Measurements from ENCODE around the gene RECQL5.
"Not testable (repeated sequence)": the region's sequence is repeated elsewhere in the genome, so short reads cannot be mapped to it uniquely, and the experiment has no call there.

RECQL5 gene

DNA sequence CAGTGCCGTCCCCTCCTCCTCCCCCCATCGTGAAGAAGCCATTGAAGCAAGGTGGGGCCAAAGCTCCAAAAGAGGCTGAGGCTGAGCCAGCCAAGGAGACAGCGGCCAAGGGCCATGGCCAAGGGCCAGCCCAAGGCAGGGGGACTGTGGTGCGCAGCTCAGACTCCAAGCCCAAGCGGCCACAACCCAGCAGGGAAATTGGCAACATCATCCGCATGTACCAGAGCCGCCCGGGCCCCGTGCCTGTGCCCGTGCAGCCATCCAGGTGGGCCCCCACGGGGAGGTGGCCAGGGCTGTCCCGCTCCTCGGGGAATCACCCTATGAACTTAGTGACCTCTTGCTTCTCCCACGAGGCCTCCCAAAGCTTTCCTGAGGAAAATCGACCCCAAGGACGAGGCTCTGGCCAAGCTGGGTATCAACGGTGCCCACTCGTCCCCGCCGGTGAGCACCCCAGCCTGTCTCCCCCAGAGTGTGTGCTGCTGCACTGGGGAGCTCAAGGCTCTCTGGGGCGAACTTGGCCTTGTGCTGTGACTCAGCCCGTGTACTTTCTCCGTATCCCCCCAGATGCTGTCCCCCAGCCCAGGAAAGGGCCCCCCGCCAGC lies 50.3 kb downstream of the RECQL5 start:
- DNase-seq (ENCODE audit: low read depth in 2 of 2): no peak

DNA sequence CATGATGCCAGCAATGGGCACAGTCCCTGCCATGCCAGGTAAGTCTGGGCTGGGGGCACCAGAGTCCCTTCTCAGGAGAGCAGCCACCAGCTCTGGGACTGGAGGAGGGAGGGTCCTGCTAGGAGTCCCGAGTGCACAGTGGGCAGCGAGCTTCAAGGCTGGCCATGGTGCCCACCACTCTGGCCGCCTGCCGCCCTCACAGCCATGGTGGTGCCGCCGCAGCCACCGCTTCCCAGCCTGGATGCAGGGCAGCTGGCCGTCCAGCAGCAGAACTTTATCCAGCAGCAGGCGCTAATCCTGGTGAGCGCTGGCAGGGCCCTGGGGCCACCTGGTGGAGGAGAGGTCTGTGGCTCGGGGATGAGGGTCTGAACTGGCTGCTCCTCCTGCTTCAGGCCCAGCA lies 51.7 kb downstream of the RECQL5 start:
- no peak for DNase-seq (ENCODE audit: low read depth in 2 of 2)

DNA sequence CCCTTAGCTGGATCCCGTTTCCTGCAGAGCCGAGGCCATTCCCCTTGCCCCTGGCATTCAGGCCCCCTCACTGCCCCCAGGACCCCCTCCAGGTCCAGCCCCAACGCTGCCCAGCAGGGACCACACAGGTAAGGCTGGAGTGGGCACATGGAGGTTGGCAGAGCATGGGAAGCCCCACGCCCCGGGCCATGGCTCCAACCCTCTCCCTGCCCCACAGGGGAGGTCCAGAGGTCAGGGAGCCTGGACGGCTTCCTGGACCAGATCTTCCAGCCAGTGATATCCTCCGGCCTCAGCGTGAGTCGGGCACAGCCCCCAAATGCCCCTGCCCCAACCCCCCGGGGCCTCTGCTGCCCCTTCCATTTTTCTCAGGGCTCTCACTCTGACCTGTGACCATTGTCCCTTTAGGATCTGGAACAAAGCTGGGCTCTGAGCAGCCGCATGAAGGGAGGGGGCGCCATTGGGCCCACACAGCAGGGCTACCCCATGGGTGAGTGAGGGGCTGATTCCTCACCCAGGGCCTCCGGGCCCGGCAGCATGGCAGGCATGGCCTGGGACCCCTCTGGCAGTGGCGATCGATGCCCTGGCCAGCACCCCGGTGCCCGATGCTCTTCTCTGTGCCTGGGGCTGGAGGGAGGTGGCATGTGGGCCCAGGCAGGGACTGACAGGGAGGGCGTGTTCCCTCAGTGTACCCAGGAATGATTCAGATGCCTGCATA lies 52.2 kb downstream of the RECQL5 start:
- no peak for DNase-seq (ENCODE audit: low read depth in 2 of 2)

DNA sequence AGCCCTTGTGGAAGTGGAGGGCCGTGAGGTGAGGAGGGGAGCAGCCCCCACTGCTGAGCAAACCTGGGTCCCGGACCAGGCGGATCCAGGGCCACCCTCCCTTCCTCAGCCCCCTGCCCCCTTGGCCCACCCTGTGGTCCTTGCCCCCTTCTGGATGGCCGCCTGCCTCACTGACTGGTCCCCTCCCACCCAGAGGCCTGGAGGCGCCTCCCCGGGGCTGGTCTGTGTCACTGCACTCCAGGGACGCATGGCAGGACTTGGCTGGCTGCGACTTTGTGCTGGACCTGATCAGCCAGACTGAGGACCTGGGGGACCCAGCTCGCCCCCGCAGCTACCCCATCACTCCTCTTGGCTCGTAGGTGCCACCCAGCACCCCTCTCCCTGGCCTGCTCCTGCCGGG lies 52.9 kb downstream of the RECQL5 start:
- no peak for DNase-seq (ENCODE audit: low read depth in 2 of 2)

DNA sequence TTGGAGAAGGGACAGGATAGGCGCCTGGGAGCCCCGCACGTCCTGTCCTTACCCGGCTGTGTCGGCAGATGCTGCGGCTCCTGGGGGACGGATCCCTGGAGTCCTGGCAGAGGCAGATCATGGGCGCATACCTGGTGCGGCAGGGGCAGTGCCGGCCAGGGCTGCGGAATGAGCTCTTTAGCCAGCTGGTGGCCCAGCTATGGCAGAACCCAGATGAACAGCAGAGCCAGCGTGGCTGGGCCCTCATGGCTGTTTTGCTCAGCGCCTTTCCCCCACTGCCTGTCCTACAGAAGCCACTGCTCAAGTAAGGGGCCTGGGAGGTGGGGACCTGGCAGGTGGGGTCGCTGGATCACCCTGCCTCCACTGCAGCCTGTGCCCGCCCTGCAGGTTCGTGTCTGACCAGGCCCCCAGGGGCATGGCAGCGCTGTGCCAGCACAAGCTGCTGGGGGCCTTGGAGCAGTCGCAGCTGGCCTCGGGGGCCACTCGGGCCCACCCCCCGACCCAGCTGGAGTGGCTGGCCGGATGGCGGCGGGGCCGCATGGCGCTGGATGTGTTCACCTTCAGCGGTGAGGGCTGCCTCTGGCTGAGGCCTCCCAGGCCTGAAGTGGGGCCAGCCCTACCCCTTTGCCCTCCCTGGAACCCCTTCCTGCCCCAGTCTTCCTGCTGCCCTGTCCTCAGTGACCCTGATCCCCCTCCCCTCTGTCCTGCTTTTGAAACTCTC lies 53.9 kb downstream of the RECQL5 start:
- DNase-seq (ENCODE audit: low read depth in 2 of 2): no peak

DNA sequence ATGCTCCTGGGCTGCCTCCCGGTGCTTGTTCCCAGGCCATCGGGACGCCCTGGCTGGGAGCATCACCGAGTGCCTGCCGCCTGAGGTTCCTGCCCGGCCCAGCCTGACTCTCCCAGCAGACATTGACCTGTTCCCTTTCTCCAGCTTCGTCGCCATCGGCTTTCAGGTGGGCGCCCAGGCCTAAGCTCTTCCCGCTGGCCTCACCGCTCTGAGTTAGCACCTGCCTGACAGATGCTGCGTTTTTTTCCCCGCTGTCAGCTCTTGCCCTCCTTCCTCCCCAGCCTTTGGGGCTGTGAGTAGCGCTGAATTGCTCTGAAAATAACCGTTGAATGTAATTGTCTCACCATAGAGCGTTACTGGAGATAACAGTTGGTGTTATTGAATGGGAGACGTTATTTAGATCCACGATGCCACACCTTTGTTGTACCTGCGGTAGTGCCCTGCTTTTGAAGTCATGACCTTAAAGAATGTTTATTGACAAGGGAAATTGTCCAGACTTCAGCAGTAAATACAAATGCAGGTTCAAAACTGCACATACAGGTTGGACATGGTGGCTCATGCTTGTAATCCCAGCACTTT lies 55.0 kb downstream of the RECQL5 start:
- no peak for DNase-seq (ENCODE audit: low read depth in 2 of 2)

DNA sequence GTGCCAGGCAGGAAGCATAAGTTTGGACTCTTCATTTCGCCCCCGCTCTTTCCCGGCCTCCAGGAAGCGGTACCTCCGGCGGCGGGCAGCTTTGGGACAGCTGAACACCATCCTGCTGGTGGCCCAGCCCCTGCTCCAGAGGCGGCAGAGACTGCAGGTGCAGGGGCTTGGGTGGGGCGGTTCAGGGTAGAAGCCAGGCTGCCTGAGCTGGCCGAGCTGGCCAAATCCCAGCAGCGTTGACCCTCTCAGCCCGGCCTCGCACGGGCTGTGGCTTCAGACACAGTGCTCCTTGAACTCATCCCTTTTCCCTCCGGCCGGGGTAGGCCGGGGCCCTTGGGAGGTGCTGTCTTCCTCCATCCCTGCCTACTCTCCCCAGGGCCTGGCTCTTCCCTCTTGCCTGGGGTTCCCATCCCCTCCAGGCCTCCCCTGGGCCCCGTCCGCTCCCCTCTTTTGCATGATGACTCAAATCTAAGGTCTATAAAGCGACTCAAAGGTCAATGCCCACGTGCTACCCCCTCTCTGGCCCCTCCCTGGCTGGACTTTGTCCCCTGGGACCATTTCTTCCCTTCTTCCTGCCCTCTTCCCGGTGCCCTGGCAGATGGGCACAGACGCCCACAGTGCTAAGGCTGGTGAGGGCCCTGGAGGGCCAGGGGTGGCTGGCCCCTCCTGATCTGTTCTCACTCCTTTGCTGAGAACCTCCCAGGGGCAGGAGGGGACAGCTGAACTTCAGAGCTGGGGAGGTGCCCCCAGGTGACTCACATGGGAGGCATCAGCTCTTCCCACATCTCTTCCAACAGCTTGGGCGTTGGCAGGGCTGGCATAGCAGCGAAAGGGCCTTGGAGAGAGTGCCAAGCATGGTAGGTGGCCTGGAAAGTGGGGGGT lies 56.6 kb downstream of the RECQL5 start:
- DNase-seq (ENCODE audit: low read depth in 2 of 2): no peak

DNA sequence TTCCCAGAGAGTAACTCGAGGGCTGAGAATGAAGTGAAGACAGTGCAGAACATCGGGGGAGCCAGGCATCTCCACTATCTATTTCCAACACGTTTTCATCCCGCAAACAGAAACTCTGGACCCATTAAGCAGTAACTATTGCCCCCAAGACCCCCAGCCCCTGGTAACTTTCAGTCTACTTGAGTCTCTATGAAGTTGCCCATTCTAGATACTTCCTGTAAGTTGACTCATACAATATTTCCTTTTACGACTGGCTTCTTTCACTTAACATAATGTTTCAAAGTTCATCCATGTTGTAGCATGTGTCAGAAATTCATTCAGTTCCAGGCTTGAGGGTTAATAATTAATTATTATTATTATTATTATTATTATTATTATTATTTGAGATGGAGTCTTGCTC lies 59.9 kb downstream of the RECQL5 start:
- no peak for DNase-seq (ENCODE audit: low read depth in 2 of 2)

DNA sequence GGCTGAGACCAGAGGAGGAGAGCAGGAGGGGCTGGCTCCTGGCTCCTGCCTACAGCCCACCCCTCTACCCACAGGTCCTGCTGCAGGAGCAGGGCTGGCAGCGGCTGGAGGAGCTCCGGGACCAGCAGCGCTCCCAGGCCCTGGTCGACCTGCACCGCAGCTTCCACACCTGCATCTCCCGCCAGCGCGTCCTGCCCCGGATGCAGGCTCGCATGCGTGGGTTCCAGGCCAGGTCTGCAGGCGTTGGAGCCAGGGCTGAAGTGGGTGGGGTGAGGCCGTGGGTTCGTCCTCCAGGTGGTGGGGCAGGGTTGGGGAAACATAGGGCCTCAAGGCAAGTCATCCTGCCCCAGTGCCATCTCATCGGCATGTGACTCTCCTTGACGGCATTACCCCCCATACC lies 61.2 kb downstream of the RECQL5 start:
- no peak for DNase-seq (ENCODE audit: low read depth in 2 of 2)

DNA sequence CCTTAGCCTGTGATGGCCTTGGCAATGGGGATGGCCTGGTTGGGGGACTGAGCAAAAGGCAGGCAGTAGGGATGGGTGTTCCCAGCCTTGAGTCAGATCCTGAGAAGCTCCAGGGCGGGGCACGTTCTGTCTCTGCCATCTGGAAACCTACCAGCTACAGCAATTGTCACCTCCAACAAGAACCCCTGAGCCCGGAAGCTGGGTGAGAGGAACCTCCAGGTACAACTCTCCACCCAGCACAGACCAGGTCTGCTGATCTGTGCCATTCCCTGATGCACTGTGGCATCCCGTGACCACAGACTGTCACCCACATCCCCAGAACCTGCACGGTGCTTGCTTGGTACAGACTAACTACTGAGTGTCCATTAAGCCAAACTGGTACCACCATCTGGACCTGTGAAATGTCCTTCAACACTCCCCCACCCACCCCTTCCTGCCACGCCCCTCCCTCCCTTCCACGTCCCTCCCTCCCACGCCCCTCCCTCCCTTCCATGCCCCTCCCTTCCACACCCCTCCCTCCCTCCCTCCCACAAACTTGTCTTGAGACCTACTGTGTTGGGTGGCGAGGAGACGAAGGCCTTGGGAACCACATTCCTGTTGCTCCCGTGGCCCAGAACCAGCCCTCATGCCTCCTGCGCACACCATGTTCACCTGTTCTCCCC lies 62.8 kb downstream of the RECQL5 start:
- DNase-seq (ENCODE audit: low read depth in 2 of 2): no peak

DNA sequence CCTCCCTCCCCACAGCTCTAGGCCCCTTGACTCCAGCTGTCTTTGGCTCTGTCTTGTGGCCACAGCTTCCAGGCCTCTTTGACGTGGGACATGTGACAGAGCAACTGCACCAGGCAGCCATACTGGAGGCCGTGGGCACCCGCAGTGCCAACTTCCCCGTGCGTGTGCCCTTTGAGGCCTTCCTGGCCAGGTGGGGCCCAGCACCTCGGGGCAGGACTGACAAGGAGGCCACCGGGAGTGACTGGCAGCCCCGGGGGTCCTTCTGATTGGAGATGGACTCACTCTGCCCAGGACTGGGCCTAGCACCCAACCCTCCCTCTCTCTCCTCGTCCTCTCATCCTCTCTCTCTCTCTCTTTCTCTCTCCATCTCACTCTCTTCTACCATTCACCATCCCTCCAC lies 63.8 kb downstream of the RECQL5 start:
- DNase-seq (ENCODE audit: low read depth in 2 of 2): no peak

DNA sequence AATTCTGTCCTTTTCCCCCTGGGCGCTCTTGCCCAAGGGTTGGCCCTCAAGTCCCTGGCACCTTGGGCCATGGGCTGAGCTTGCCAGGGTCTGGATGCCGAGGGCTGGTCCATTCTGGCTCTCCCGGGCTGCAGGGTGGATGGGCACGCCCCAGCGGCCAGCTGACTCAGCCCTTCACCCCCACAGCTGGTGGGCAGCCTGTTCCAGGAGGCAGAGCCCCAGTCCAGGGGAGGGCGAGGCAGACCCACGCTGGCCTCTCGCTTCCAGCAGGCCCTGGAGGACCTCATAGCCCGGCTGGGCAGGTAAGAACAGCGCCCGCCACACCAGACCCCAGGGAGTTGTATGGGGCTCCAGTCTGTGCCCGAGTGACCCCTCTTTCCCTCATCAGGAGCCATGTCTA lies 64.3 kb downstream of the RECQL5 start:
- no peak for DNase-seq (ENCODE audit: low read depth in 2 of 2)

DNA sequence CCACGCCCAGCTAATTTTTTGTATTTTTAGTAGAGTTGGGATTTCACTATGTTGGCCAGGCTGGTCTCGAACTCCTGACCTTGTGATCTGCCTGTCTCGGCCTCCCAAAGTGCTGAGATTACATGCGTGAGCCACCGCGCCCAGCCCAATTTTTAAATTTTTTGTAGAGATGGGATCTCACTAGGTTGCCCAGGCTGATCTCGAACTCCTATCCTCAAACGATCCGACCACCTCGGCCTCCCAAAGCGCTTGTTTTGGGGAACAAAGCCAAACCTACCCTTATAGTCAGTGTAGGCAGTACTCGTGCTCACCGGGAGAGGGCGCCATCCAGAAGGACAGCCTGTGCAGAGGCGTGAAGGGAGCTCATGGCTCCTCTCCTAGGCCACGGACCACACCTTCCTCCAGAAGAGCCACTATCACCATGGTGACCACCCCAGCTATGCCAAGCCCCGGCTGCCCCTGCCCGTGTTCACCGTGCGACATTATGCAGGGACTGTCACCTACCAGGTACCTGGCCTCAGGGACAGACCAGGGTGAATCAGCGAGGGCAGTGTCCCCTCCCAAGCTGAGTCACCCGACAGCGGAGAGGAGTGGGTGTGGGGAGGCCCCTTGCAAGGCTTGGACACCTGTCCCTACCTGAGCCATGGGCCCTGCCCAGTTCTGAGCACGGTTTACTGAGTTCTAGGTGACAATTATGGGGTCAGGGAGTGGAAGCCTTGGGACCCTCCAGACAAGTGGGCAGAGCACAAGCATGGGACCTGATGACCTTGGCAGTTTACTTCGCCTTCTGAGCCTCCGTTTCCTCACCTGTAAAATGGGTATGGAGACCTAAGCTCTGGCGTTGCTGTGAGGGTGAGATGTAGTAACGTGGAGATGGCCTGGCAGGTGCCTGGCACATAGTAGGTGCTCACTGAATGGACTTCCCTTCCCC lies 65.6 kb downstream of the RECQL5 start:
- peak; percentile 54 to 67 for DNase-seq (ENCODE audit: low read depth in 2 of 2)

DNA sequence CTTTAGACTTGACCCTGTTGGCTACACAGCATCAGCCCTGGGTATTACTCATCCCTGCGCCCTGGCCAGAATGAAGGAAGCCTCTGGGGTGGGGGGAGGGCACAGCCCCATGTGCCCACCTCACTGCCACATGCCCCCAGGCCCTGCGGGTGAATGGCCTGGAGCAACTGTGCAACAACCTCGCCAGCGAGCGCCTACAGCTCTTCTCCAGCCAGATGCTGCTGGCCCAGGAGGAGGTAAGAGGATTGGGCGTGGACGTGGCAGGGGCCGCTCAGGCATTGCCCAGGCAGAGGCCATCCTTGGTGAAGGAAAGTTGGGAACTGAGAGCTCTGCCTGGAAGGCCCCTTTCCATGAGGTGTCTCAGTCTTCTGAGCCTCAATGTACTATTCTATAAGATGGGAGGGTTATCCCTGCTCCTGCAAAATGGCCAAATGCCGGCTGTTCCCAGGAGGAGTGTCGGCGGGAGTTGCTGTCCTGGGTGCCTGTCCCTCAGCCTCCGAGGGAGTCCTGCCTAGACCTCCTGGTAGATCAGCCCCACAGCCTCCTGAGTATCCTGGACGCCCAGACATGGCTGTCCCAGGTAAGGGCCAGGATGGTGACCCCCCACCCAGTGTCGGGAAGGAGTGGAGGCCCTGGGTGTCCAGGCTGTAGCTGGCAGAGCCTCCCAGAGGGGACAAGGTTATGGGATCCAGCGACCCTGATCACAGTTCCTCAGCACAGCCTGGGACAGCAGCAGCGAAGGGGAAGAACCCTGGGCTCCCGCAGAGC lies 70.5 kb downstream of the RECQL5 start:
- no peak for DNase-seq (ENCODE audit: low read depth in 2 of 2)

DNA sequence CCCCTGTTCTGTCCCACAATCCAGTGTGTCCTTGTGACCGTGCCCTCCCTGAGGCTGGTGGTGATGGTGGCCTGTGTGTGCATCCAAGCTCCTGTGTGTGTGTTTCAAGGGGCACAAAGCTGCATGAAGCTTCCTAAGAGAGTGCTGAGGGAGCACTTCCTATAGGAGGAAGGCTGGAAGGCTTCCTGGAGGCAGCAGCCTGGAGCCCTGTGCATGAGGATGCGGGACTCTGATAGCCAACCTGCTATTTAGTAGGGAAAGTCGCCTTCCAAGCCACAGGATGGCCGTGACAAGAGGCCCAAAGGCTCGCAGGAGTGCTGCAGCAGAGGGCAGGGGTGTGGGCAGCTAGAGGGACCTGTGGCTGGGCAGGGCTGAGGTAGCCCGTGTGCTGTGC lies 71.0 kb downstream of the RECQL5 start:
- DNase-seq (ENCODE audit: low read depth in 2 of 2): no peak

DNA sequence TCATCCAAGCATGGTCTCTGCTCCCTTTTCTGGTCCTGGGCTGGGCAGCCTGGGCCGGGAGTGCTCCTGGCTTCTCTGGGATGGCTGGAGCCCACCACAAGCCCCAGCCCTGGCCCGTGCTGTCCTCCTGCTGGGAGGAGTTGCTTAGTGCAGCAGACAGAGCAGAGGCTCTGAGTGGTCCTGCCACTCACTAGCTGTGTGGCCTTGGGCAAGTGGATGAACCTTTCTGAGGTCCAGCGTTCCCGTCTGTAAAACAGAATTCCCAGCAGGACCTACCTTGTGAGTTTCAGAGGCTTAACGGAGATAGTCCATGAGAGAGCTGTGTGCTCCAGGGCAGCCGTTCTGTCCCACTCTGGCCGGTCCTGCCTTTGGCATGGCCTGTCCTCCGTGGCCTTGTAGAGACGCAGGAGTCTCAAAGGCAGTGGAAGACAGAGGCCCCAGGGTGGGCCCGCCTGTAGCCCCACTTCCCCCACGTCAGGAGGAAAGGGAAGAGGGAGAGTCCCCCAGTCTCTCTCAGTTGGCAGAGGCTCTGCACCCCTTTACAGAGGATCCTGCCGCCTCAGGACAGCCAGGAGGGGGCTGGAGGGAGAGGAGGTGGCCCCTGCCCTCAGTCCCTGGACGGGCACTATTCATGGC lies 71.6 kb downstream of the RECQL5 start:
- DNase-seq (ENCODE audit: low read depth in 2 of 2): no peak

DNA sequence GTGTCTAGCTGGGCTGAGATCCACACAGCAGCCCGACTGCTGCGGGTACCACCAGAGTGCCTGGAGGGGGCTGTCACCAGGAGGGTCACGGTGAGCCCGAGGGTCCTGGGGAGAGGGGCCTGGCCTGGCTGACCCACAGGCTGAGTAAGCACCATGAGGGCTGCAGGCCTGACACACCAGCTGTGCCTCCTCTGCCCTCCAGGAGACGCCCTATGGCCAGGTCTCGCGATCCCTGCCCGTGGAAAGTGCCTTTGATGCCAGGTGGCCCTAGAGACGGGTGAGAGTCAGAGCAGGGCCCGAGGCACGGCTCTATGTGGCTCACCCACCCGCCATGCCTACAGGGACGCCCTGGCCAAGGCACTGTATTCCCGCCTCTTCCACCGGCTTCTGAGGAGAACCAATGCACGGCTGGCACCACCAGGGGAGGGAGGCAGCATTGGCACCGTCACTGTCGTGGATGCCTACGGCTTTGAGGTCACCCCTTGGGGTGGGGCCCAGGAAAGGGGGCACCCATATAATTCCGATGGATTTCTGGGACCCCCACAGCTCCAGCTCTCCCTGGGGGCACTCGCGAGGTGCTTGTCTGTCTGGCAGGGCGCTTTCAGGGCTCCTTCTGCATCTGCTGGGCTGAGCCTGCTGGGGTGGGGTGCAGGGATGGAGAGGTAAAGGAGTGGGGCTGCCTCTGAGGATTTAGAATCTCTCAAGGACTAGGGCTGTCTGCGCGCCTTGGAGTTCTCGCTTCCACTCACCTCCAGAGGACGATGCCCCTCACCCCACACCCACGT lies 72.3 kb downstream of the RECQL5 start:
- DNase-seq (ENCODE audit: low read depth in 2 of 2): no peak

DNA sequence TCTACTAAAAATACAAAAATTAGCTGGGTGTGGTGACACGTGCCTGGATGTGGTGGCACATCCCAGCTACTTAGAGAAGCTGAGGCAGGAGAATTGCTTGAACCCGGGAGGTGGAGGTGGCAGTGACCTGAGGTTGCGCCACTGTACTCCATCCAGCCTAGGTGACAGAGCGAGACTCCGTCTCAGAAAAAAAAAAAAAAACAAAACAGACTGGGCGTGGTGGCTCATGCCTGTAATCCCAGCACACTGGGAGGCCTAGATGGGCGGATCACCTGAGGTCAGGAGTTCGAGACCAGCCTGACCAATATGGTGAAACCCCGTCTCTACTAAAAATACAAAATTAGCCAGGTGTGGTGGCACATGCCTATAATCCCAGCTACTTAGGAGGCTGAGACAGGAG lies 73.5 kb downstream of the RECQL5 start:
- not testable (repeated sequence) for DNase-seq (ENCODE audit: low read depth in 2 of 2)
